Measurements from ENCODE around the gene FAM20C.

Gene FAM20C

DNA sequence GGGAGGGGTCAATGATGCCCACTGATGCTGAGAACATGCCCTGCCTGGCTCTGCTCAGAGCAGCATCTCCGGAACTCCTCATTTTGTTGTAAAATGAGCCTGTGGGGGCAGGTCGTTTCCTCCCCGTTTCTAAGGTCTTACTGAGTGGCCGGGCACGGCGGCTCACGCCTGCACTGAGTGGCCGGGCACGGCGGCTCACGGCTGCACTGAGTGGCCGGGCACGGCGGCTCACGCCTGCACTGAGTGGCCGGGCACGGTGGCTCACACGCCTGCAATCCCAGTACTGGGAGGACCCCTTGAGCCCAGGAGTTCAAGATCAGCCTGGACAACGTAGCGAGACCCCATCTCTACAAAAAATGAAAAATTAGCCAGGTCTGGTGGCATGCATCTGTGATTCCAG, 58.6 kb downstream of the FAM20C start:
- Histone ChIP-seq H3K27ac (no peak overlapping the region), H3K9me3 (no peaks in the 10 kb centered on the region), H3K4me1 (no peaks in the 10 kb centered on the region), H3K27me3 (no peaks in the 10 kb centered on the region), H3K36me3 (peaks cover 66 to 98% (median 82%) of the 10 kb centered on the region in 3 donors), H3K4me3 (no peak overlapping the region)
- no peak for TF ChIP-seq CTCF (IDR thresholded peaks at IDR 0.05)
- intact Hi-C loops (cut with DNase I; ENCODE audit: low total_unique reads) = no loop called here
- DNase-seq = no peak

DNA sequence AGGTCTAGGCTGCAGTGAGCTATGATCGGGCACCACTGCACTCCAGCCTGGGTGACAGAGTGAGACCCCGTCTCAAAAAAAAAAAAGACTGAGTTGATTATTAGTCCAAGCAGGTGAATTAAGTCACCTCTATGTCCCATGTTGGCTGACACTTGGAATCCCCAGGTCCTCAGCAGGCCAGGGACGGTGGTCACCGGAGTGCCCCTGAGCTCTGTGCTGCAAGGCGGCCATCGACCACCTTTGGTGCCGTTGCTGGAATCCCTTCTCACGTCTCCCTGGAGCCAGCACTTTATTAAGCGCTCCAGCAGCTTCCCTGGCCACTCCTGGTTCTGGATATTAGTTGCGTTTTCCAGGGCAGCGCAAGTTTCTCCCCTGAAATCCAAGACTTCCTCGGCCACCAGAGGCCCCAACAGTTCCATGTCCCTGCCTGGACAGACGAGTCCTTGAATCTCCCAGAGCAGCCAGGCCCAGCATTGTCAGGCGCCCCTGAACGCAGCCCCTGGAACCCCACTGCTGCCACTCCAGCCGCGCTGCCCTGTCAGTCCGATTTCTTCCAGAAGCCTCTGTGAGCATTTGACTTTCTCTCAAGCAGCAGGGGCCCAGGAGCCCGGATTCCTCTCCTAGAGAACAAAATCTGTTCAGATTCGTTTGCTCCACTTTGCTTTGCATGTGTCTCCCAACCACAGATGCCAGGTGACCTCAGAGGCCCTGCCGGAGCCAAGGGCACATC, 59.2 kb downstream of the FAM20C start:
- intact Hi-C loops (cut with DNase I; ENCODE audit: low total_unique reads) = no loop called here
- peaks cover 68 to 98% (median 88%) of the 10 kb centered on the region in 3 donors for H3K36me3 ChIP-seq
- no peak for DNase-seq

DNA sequence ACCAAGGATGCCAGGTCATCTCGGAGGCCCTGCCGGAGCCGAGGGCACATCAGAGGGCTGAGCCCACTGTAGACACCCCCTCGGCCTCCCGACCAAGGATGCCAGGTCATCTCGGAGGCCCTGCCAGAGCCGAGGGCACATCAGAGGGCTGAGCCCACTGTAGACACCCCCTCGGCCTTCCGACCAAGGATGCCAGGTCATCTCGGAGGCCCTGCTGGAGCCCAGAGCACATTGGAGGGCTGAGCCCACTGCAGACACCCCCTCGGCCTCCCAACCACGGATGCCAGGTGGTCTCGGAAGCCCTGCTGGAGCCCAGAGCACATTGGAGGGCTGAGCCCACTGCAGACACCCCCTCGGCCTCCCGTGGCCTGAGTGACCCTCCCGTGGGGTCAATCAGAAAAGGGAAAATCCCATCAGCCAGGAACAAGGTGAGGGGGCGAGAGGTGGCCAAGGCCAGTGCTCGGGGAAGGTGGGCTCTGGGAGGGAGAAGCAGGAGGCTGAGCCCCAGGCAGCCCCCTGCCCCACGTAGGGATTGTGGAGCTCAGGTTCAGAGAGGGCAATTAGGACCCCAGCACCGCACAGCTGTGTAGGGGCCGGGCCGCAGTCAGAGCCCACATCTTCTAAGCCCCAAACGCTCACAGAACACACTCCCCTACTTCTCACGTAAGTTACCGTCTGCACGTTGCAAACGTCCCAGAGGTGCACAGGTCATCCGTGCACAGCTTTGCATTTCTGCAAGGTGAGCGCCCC, 60.0 kb downstream of the FAM20C start:
- H3K27ac ChIP-seq = no peak overlapping the region
- H3K27me3 ChIP-seq = no peaks in the 10 kb centered on the region
- DNase-seq = no peak
- H3K36me3 ChIP-seq = peaks cover 76 to 98% (median 90%) of the 10 kb centered on the region in 3 donors
- no peak overlapping the region for H3K4me3 ChIP-seq
- H3K4me1 ChIP-seq = no peaks in the 10 kb centered on the region
- H3K9me3 ChIP-seq = no peaks in the 10 kb centered on the region
- TF ChIP-seq CTCF (IDR thresholded peaks at IDR 0.05) = no peak
- intact Hi-C loops (cut with DNase I; ENCODE audit: low total_unique reads) = no loop called here

More for the DNA sequence above, 59.2 kb downstream of the FAM20C start:
- H3K4me1 ChIP-seq = no peaks in the 10 kb centered on the region
- no peaks in the 10 kb centered on the region for H3K27me3 ChIP-seq
- no peak overlapping the region for H3K27ac ChIP-seq
- no peaks in the 10 kb centered on the region for H3K9me3 ChIP-seq
- TF ChIP-seq CTCF (IDR thresholded peaks at IDR 0.05) = no peak
- no peak overlapping the region for H3K4me3 ChIP-seq

DNA sequence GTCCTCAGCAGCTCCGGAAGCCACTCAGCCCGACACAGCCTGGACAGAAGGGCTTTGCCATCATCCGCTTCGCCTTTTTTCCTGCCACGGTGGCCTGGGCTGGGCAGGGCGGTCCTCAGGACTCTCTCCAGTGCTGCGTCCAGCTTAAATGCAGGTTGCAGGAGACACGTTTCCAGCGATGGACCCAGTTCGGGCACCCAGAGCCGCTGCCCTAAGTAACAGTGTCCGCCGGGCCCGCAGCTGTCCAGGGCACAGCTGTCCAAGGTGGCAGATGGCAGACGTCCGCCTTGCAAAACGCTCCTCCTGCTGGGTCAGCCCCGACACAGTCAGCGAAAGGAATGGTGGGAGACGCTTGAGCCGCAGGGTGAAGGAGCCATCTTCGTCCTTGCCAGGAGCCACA, 60.6 kb downstream of the FAM20C start:
- Histone ChIP-seq H3K27me3 (no peaks in the 10 kb centered on the region), H3K36me3 (peaks cover 76 to 97% (median 86%) of the 10 kb centered on the region in 3 donors), H3K4me3 (no peak overlapping the region), H3K9me3 (no peaks in the 10 kb centered on the region), H3K4me1 (no peaks in the 10 kb centered on the region), H3K27ac (no peak overlapping the region)
- TF ChIP-seq CTCF (IDR thresholded peaks at IDR 0.05) = no peak
- intact Hi-C loops (cut with DNase I; ENCODE audit: low total_unique reads) = no loop called here
- no peak for DNase-seq

DNA sequence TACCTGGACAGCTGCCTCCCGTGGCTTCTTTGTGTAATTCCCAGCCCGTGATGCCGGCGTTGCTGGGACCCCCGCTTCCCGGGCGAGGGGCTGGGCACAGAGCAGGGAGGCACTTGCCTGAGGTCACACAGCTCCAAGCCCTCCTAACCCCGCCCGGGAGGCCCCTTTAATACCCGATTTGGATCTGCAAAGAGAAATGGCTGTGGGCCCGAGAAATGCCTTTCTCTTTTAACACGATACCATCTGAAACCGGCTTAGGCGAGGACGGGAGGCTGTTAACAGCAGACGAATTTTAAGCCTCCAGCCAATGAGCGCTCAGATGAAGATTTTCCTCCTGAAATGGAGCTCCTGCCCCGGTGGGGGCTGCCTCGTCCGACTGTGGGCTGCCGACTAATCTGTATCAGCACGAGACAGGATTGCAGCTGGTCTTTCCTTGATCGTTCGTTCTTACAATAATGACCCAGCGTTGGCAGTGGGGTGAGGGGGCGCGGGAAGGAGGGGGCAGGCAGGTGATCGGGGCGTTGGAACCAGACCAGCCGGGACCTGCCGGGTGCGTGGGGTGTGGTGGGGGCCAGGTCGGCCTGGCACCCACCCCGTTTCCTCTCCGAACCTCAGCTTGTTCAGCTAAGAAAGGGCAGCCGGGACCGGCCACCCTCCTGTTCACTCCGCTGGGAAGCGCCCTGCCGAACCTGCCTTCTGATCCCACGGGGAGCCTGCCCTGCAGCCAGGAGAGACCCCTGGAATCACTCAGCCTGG, 61.4 kb downstream of the FAM20C start:
- H3K4me1 ChIP-seq = no peaks in the 10 kb centered on the region
- no peak overlapping the region for H3K27ac ChIP-seq
- H3K9me3 ChIP-seq = no peaks in the 10 kb centered on the region
- TF ChIP-seq CTCF (IDR thresholded peaks at IDR 0.05) = no peak
- no peak for DNase-seq
- intact Hi-C loops (cut with DNase I; ENCODE audit: low total_unique reads) = no loop called here
- no peaks in the 10 kb centered on the region for H3K27me3 ChIP-seq
- H3K36me3 ChIP-seq = peaks cover 73 to 96% (median 84%) of the 10 kb centered on the region in 3 donors
- no peak overlapping the region for H3K4me3 ChIP-seq

Measured in tibial artery (tissue), 4 donors.